Prostate gland (tissue), 2 donors: ENCODE results near the gene KRTDAP.

Experiments used
- CTCF ChIP-seq, 4 experiments: fragments of 200-600 bp in 2 of 4; fragments of 450-650 bp in 2 of 4; sonication (generic) in 2 of 4; IDR thresholded peaks; 1 replicate in 3 of 4; 2 replicates in 1 of 4; pipeline ENCODE4 v1.5.1; 2016 to 2019; ENCODE audit warnings: antibody characterized with exemption in 4 of 4, mild to moderate bottlenecking in 2 of 4, moderate library complexity in 2 of 4
- POLR2A ChIP-seq: fragments of 450-650 bp; IDR thresholded peaks from one replicate; pipeline ENCODE4 v1.6.1; 2016; ENCODE audit warnings: antibody characterized with exemption, mild to moderate bottlenecking
- POLR2AphosphoS5 ChIP-seq: sonication (generic); formaldehyde crosslinking; IDR thresholded peaks from one replicate; pipeline ENCODE4 v1.6.1; 2017; ENCODE audit warnings: antibody characterized with exemption

GRCh38 chr19:35490364-35490763 is at the start of gene KRTDAP:
- TF ChIP-seq POLR2AphosphoS5 = no peak
- TF ChIP-seq POLR2A = no peak
- no peak for TF ChIP-seq CTCF (IDR thresholded peaks at IDR 0.05)
